Liver (tissue), 9 donors: ENCODE measurements around the gene ARSJ. TPM values are rescaled to one million over a fixed set of nuclear protein-coding genes. Genes with fewer than 3 reads are reported as not detected.

Experiments used
- DNase-seq: peaks from one replicate; pipeline ENCODE4 v3.0.0-alpha.2; 2017; ENCODE audit warnings: low spot score
- H3K27ac ChIP-seq, 2 donors: one replicate each; pipeline ENCODE4 v1.7.0; 2013; ENCODE audit warnings: inconsistent platforms in 2 of 2, low read length in 2 of 2, control low read depth in 1 of 2, low read depth in 1 of 2, mild to moderate bottlenecking in 1 of 2
- H3K27me3 ChIP-seq, 4 donors: one replicate each; pipeline versions ENCODE4 v1.6.1 to v1.7.0; 2013; ENCODE audit warnings: low read length in 3 of 4, inconsistent platforms in 1 of 4, mild to moderate bottlenecking in 1 of 4, moderate library complexity in 1 of 4; ENCODE audit not compliant: control insufficient read depth in 4 of 4, insufficient read depth in 4 of 4
- H3K36me3 ChIP-seq, 4 donors: one replicate each; pipeline versions ENCODE4 v1.6.1 to v1.7.0; 2013; ENCODE audit warnings: low read length in 3 of 4, mild to moderate bottlenecking in 3 of 4, low read depth in 1 of 4, moderate library complexity in 1 of 4; ENCODE audit not compliant: control insufficient read depth in 4 of 4, insufficient read depth in 3 of 4
- H3K4me1 ChIP-seq, 4 donors: one replicate each; pipeline versions ENCODE4 v1.6.1 to v1.7.0; 2013; ENCODE audit warnings: low read length in 3 of 4, mild to moderate bottlenecking in 3 of 4, moderate library complexity in 1 of 4; ENCODE audit not compliant: control insufficient read depth in 4 of 4, insufficient read depth in 4 of 4
- H3K4me3 ChIP-seq, 3 donors: one replicate each; pipeline versions ENCODE4 v1.6.1 to v1.7.0; 2013; ENCODE audit warnings: low read length in 3 of 3, control low read depth in 1 of 3, low read depth in 1 of 3, mild to moderate bottlenecking in 1 of 3
- H3K9ac ChIP-seq, 2 donors: one replicate each; pipeline ENCODE4 v1.7.0; 2013; ENCODE audit warnings: low read length in 2 of 2, mild to moderate bottlenecking in 2 of 2, moderate library complexity in 2 of 2, control low read depth in 1 of 2, low read depth in 1 of 2
- H3K9me3 ChIP-seq, 4 donors: one replicate each; pipeline versions ENCODE4 v1.6.1 to v1.7.0; 2013; ENCODE audit warnings: low read length in 3 of 4; ENCODE audit not compliant: control insufficient read depth in 4 of 4
- FOXA1 ChIP-seq: IDR thresholded peaks from 2 replicates; pipeline ENCODE4 v1.6.1; 2016; ENCODE audit warnings: antibody characterized with exemption
- FOXA2 ChIP-seq: IDR thresholded peaks from 2 replicates; pipeline ENCODE4 v1.6.1; 2016; ENCODE audit warnings: antibody characterized with exemption
- HNF4A ChIP-seq, 2 donors: conservative IDR thresholded peaks; 2 replicates each; pipeline ENCODE4 v1.6.1; 2016; ENCODE audit warnings: antibody characterized with exemption in 2 of 2, mild to moderate bottlenecking in 2 of 2
- JUND ChIP-seq, 2 donors: IDR thresholded peaks; 2 replicates each; pipeline ENCODE4 v1.6.1; 2016; ENCODE audit warnings: antibody characterized with exemption in 2 of 2
- NR2F2 ChIP-seq: IDR thresholded peaks from 2 replicates; pipeline ENCODE4 v1.6.1; 2016; ENCODE audit warnings: antibody characterized with exemption
- RAD21 ChIP-seq, 2 donors: IDR thresholded peaks; 2 replicates each; pipeline ENCODE4 v1.6.1; 2016; ENCODE audit warnings: antibody characterized with exemption in 2 of 2, mild to moderate bottlenecking in 2 of 2
- REST ChIP-seq: IDR thresholded peaks from 2 replicates; pipeline ENCODE4 v1.6.1; 2016; ENCODE audit warnings: antibody characterized with exemption, mild to moderate bottlenecking
- RXRA ChIP-seq, 2 donors: IDR thresholded peaks; 2 replicates each; pipeline ENCODE4 v1.6.1; 2017 to 2018; ENCODE audit warnings: antibody characterized with exemption in 2 of 2, mild to moderate bottlenecking in 1 of 2
- SP1 ChIP-seq: IDR thresholded peaks from 2 replicates; pipeline ENCODE4 v1.6.1; 2018; ENCODE audit warnings: antibody characterized with exemption, mild to moderate bottlenecking
- polyA plus RNA-seq, 2 donors: library from polyadenylated mRNA; stranded (reverse) in 1 of 2; unstranded in 1 of 2; fragments of 200-250 nt in 1 of 2; fragments of >200 nt in 1 of 2; fragmentation: Nextera tagmentation in 1 of 2; extraction: Ambion mirVana in 1 of 2; gene quantifications; one replicate each; pipeline versions ENCODE4 v1.2.1 to v1.2.3, GENCODE V29; 2013 to 2015
- total RNA-seq, 2 donors: library from RNA; depleted of rRNA; stranded (reverse); fragments of >200 nt; gene quantifications; one replicate each; pipeline ENCODE4 v1.2.3, GENCODE V29; 2014
- TF ChIP-seq, protein P1 (sequence below): IDR thresholded peaks from 2 replicates; pipeline ENCODE4 v1.6.1; 2016; ENCODE audit warnings: antibody characterized with exemption
- TF ChIP-seq, protein P2 (sequence below): IDR thresholded peaks from 2 replicates; pipeline ENCODE4 v1.6.1; 2016; ENCODE audit warnings: antibody characterized with exemption
- TF ChIP-seq, protein P3 (sequence below): fragments of 150-350 bp; IDR thresholded peaks from 2 replicates; pipeline ENCODE4 v1.5.1; 2017; ENCODE audit warnings: improper control_type of control experiment, low read depth, low read length; ENCODE audit not compliant: missing input control
- donor health status: healthy.
- donor health status: healthy.
- donor health status: healthy.
- donor health status: healthy.
- donor health status: healthy.

Gene ARSJ
- total and polyA plus RNA-seq, 4 donors: 0.56 to 1.8 (median 0.95) TPM

DNA sequence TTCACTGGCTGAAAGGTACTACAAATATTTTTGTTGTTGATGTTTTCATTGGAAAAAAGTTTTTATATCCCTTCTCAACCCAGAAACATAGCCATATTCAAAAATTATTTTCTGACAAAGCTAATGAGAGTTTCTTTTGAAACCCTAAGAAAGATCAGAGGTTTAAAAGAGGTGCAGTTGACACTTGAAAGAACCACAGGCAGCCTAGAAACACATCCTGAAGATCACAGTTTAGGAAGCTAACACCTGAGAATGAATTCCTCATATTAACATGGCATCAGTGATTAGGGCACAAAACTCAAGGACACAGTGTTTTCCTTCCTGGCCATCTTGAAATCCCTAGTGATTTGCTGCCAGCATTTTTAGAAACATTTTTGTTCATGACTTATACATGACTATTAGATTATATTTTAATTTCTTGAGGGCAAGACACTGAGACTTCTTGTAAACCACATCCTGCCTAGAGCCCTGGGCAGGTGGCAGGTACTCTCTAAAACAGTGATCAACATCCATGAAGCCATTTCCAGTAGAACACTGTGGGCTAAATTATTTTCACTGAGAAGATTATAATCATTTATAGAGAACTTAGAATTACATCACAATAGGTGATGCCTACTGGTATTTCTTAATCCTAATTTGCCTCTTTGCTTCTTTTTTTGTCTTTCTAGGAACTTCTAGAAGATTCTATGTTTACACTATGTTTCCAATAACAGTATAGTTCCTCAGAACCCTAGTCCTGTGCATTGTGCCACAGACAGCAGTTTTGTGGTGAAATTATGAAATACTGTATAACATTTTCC is 80.0 kb downstream of the ARSJ start:
- Histone ChIP-seq H3K4me3 (no peak overlapping the region), H3K4me1 (peaks cover 0 to 9% (median 3%) of the 10 kb centered on the region in 4 donors), H3K27me3 (no peaks in the 10 kb centered on the region), H3K9ac (no peak overlapping the region), H3K36me3 (no peaks in the 10 kb centered on the region), H3K9me3 (no peaks in the 10 kb centered on the region), H3K27ac (no peak overlapping the region)
- no peak for TF ChIP-seq FOXA2
- TF ChIP-seq, protein P1, sequence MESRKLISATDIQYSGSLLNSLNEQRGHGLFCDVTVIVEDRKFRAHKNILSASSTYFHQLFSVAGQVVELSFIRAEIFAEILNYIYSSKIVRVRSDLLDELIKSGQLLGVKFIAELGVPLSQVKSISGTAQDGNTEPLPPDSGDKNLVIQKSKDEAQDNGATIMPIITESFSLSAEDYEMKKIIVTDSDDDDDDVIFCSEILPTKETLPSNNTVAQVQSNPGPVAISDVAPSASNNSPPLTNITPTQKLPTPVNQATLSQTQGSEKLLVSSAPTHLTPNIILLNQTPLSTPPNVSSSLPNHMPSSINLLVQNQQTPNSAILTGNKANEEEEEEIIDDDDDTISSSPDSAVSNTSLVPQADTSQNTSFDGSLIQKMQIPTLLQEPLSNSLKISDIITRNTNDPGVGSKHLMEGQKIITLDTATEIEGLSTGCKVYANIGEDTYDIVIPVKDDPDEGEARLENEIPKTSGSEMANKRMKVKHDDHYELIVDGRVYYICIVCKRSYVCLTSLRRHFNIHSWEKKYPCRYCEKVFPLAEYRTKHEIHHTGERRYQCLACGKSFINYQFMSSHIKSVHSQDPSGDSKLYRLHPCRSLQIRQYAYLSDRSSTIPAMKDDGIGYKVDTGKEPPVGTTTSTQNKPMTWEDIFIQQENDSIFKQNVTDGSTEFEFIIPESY: no peak
- TF ChIP-seq RXRA (IDR thresholded peaks at IDR 0.05): no peak
- no peak for TF ChIP-seq REST
- TF ChIP-seq SP1: no peak
- TF ChIP-seq RAD21 (IDR thresholded peaks at IDR 0.05): no peak
- TF ChIP-seq JUND (IDR thresholded peaks at IDR 0.05): no peak
- TF ChIP-seq FOXA1: no peak
- no peak for DNase-seq

DNA sequence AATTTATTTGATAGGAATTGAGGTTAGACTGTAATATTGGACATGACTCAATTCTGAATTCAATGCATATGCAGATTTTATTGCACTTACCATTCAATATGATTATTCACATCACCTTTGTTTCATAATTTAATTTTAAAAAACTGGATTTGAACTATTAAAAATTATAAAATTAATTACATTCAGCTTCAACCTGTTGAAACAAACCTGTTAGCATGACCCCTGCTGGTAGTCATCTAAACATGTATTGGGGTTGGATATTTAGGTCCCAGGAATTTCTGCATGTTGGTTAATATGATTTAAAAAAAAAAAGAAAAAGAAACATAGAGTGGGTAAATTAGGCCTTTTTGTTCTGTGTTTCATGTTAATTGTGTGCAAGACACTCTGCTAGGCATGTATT is 85.9 kb downstream of the ARSJ start:
- no peak for DNase-seq
- no peaks in the 10 kb centered on the region for H3K4me1 ChIP-seq
- H3K27ac ChIP-seq: no peak overlapping the region
- no peak overlapping the region for H3K4me3 ChIP-seq
- no peaks in the 10 kb centered on the region for H3K36me3 ChIP-seq
- no peak overlapping the region for H3K9ac ChIP-seq
- no peaks in the 10 kb centered on the region for H3K9me3 ChIP-seq
- no peaks in the 10 kb centered on the region for H3K27me3 ChIP-seq
- TF ChIP-seq, protein P2, sequence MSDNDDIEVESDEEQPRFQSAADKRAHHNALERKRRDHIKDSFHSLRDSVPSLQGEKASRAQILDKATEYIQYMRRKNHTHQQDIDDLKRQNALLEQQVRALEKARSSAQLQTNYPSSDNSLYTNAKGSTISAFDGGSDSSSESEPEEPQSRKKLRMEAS: no peak
- TF ChIP-seq HNF4A (conservative IDR thresholded peaks at IDR 0.05) (no peak), NR2F2 (no peak), RAD21 (IDR thresholded peaks at IDR 0.05) (peak; percentile 48 to 55), JUND (IDR thresholded peaks at IDR 0.05) (no peak)
- TF ChIP-seq, protein P3, sequence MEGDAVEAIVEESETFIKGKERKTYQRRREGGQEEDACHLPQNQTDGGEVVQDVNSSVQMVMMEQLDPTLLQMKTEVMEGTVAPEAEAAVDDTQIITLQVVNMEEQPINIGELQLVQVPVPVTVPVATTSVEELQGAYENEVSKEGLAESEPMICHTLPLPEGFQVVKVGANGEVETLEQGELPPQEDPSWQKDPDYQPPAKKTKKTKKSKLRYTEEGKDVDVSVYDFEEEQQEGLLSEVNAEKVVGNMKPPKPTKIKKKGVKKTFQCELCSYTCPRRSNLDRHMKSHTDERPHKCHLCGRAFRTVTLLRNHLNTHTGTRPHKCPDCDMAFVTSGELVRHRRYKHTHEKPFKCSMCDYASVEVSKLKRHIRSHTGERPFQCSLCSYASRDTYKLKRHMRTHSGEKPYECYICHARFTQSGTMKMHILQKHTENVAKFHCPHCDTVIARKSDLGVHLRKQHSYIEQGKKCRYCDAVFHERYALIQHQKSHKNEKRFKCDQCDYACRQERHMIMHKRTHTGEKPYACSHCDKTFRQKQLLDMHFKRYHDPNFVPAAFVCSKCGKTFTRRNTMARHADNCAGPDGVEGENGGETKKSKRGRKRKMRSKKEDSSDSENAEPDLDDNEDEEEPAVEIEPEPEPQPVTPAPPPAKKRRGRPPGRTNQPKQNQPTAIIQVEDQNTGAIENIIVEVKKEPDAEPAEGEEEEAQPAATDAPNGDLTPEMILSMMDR: peak; percentile 19
